H1 (cell line): ENCODE measurements around the gene ZMYND15. TPM values are rescaled to one million over a fixed set of nuclear protein-coding genes. Genes with fewer than 3 reads are reported as not detected.

Experiments used
- CTCF ChIA-PET: fragments of 300-600 bp; sonication (Branson Sonifier 250); formaldehyde crosslinking; loops from one replicate; lab custom pipeline; 2021; ENCODE audit not compliant: partially characterized antibody; lab: Charles Lee
- POLR2A ChIA-PET: fragments of 300-600 bp; sonication (Branson Sonifier 250); formaldehyde crosslinking; loops from one replicate; lab custom pipeline; 2021; ENCODE audit warnings: inconsistent platforms; ENCODE audit not compliant: partially characterized antibody; lab: Charles Lee
- DNase-seq, 2 experiments: peaks; one replicate each; pipeline versions ENCODE4 v3.0.0 to v3.0.0-alpha.2; 2010 to 2022; ENCODE audit warnings: low spot score in 2 of 2, low read depth in 1 of 2, mixed read lengths in 1 of 2
- FAIRE-seq: peaks from 2 replicates; lab custom pipeline; 2011; peaks lifted over from hg19 to GRCh38; lab: Jason Lieb, UNC
- H2AFZ ChIP-seq: 2 replicates; pipeline ENCODE4 v1.8.1; 2012; ENCODE audit warnings: low read length, inconsistent platforms
- H2AK5ac ChIP-seq: 2 replicates; pipeline ENCODE4 v1.6.1; 2013; ENCODE audit warnings: low read depth, low read length
- H2BK120ac ChIP-seq: replicated peaks from 2 replicates; pipeline ENCODE3; 2013; ENCODE audit warnings: low read depth, low read length, inconsistent platforms
- H2BK12ac ChIP-seq: 2 replicates; pipeline ENCODE4 v1.6.1; 2013; ENCODE audit warnings: low read depth, low read length
- H2BK15ac ChIP-seq: 2 replicates; pipeline ENCODE4 v1.6.1; 2013; ENCODE audit warnings: low read length
- H2BK20ac ChIP-seq: 2 replicates; pipeline ENCODE4 v1.6.1; 2013; ENCODE audit warnings: low read length
- H2BK5ac ChIP-seq: 2 replicates; pipeline ENCODE4 v1.6.1; 2013; ENCODE audit warnings: low read depth, low read length
- H3K14ac ChIP-seq: 2 replicates; pipeline ENCODE4 v1.6.1; 2013; ENCODE audit warnings: inconsistent platforms; ENCODE audit not compliant: insufficient read length
- H3K18ac ChIP-seq: 2 replicates; pipeline ENCODE4 v1.6.1; 2013; ENCODE audit warnings: low read length; ENCODE audit errors: extremely low read depth
- H3K23ac ChIP-seq: 2 replicates; pipeline ENCODE4 v1.6.1; 2013; ENCODE audit warnings: inconsistent platforms; ENCODE audit not compliant: insufficient read length
- H3K23me2 ChIP-seq: 2 replicates; pipeline ENCODE4 v1.6.1; 2013; ENCODE audit warnings: low read depth, low read length
- H3K27ac ChIP-seq: 2 replicates; pipeline ENCODE4 v1.6.1; 2011; ENCODE audit warnings: low read depth, low read length, inconsistent platforms
- H3K27me3 ChIP-seq, 4 experiments: replicated peaks in 1 of 4; 1 replicate in 1 of 4; 2 replicates in 3 of 4; pipeline versions ENCODE4 v1.6.1 to v1.8.1; 2011 to 2013; ENCODE audit warnings: low read length in 3 of 4, mild to moderate bottlenecking in 3 of 4, inconsistent platforms in 2 of 4, mixed read lengths in 2 of 4, moderate library complexity in 1 of 4; ENCODE audit not compliant: control insufficient read depth in 3 of 4, insufficient read depth in 3 of 4; ENCODE audit errors: extremely low read depth in 1 of 4
- H3K36me3 ChIP-seq, 4 experiments: 2 replicates each; pipeline versions ENCODE4 v1.6.1 to v1.8.1; 2011 to 2013; ENCODE audit warnings: mild to moderate bottlenecking in 4 of 4, low read length in 3 of 4, moderate library complexity in 2 of 4, control low read depth in 1 of 4, inconsistent platforms in 1 of 4; ENCODE audit not compliant: insufficient read depth in 4 of 4, control insufficient read depth in 2 of 4
- H3K4ac ChIP-seq: replicated peaks from 2 replicates; pipeline ENCODE3; 2013; ENCODE audit warnings: low read length, low read depth, mixed read lengths, inconsistent platforms; ENCODE audit not compliant: insufficient read length
- H3K4me1 ChIP-seq, 4 experiments: replicated peaks in 1 of 4; 1 replicate in 1 of 4; 2 replicates in 3 of 4; pipeline versions ENCODE4 v1.6.1 to v1.8.1; 2011 to 2013; ENCODE audit warnings: low read length in 3 of 4, inconsistent platforms in 2 of 4, mixed read lengths in 1 of 4; ENCODE audit not compliant: insufficient read depth in 4 of 4, control insufficient read depth in 3 of 4
- H3K4me2 ChIP-seq, 2 experiments: 2 replicates each; pipeline versions ENCODE4 v1.6.1 to v1.8.1; 2011 to 2013; ENCODE audit warnings: low read depth in 2 of 2, low read length in 2 of 2, control low read depth in 1 of 2, inconsistent platforms in 1 of 2, mild to moderate bottlenecking in 1 of 2; ENCODE audit not compliant: insufficient read depth in 1 of 2
- H3K4me3 ChIP-seq, 4 experiments: fragments of 200-600, 300-600 bp in 1 of 4; sonication (generic), shearing (Covaris generic), sonication (Bioruptor Twin) in 1 of 4; 2 replicates each; pipeline versions ENCODE4 v1.5.1 to v1.8.1; 2011 to 2016; ENCODE audit warnings: low read length in 4 of 4, low read depth in 3 of 4, control low read depth in 2 of 4, inconsistent platforms in 2 of 4, mild to moderate bottlenecking in 2 of 4, mixed read lengths in 1 of 4, moderate library complexity in 1 of 4; ENCODE audit not compliant: insufficient read depth in 2 of 4; ENCODE audit errors: extremely low read depth in 1 of 4
- H3K56ac ChIP-seq: replicated peaks from 2 replicates; pipeline ENCODE3; 2013; ENCODE audit warnings: low read depth, mild to moderate bottlenecking, mixed read lengths, low read length, inconsistent platforms; ENCODE audit not compliant: insufficient read length
- H3K79me1 ChIP-seq: 2 replicates; pipeline ENCODE4 v1.6.1; 2013; ENCODE audit warnings: low read depth, low read length, control low read depth
- H3K79me2 ChIP-seq, 2 experiments: 2 replicates each; pipeline versions ENCODE4 v1.6.1 to v1.8.1; 2012 to 2013; ENCODE audit warnings: low read length in 2 of 2, mild to moderate bottlenecking in 2 of 2, inconsistent platforms in 1 of 2; ENCODE audit not compliant: insufficient read depth in 2 of 2, control insufficient read depth in 1 of 2
- H3K9ac ChIP-seq, 4 experiments: replicated peaks in 1 of 4; 1 replicate in 1 of 4; 2 replicates in 3 of 4; pipeline versions ENCODE4 v1.6.1 to v1.8.1; 2011 to 2013; ENCODE audit warnings: low read depth in 3 of 4, low read length in 3 of 4, control low read depth in 2 of 4, mild to moderate bottlenecking in 2 of 4, moderate library complexity in 2 of 4, inconsistent platforms in 1 of 4; ENCODE audit errors: extremely low read depth in 1 of 4
- H3K9me3 ChIP-seq, 2 experiments: 2 replicates each; pipeline versions ENCODE4 v1.6.1 to v1.8.1; 2012 to 2013; ENCODE audit warnings: mild to moderate bottlenecking in 2 of 2, moderate library complexity in 2 of 2, control low read depth in 1 of 2, inconsistent platforms in 1 of 2, low read depth in 1 of 2, low read length in 1 of 2, mixed read lengths in 1 of 2; ENCODE audit not compliant: insufficient read depth in 2 of 2
- H4K20me1 ChIP-seq, 2 experiments: replicated peaks in 1 of 2; 2 replicates each; pipeline versions ENCODE3 to v1.8.1; 2011 to 2013; ENCODE audit warnings: inconsistent platforms in 2 of 2, low read length in 2 of 2, mild to moderate bottlenecking in 1 of 2; ENCODE audit not compliant: insufficient read depth in 2 of 2, control insufficient read depth in 1 of 2
- H4K5ac ChIP-seq: 2 replicates; pipeline ENCODE4 v1.6.1; 2013; ENCODE audit warnings: low read length, low read depth, mixed read lengths, inconsistent platforms; ENCODE audit not compliant: insufficient read length
- H4K8ac ChIP-seq: 2 replicates; pipeline ENCODE4 v1.8.0; 2013; ENCODE audit warnings: mild to moderate bottlenecking, moderate library complexity, low read length, inconsistent platforms; ENCODE audit not compliant: insufficient read depth; ENCODE audit errors: extremely low read depth
- H4K91ac ChIP-seq: replicated peaks from 2 replicates; pipeline ENCODE3; 2013; ENCODE audit warnings: low read length, mixed read lengths, inconsistent platforms; ENCODE audit not compliant: insufficient read length
- CTBP2 ChIP-seq: IDR thresholded peaks from 2 replicates; pipeline ENCODE4 v1.7.0; 2011; ENCODE audit warnings: borderline replicate concordance, mild to moderate bottlenecking, moderate library complexity, mixed read lengths, low read length; ENCODE audit not compliant: insufficient read depth, insufficient read length
- EZH2 ChIP-seq: fragments of 200-600 bp; sonication (generic); IDR thresholded peaks from 2 replicates; pipeline ENCODE4 v1.7.1; 2012; ENCODE audit warnings: low read depth, mild to moderate bottlenecking, moderate library complexity, low read length, inconsistent platforms; ENCODE audit not compliant: severe bottlenecking
- MAX ChIP-seq: IDR thresholded peaks from 2 replicates; pipeline ENCODE4 v1.6.1; 2012; ENCODE audit warnings: inconsistent platforms
- SAP30 ChIP-seq: fragments of 300-600 bp; sonication (generic); IDR thresholded peaks from 2 replicates; pipeline ENCODE4 v1.7.1; 2012; ENCODE audit warnings: low read length, moderate library complexity, mild to moderate bottlenecking, inconsistent platforms; ENCODE audit not compliant: insufficient read depth, insufficient replicate concordance
- SP1 ChIP-seq: IDR thresholded peaks from 2 replicates; pipeline ENCODE4 v1.6.1; 2011; ENCODE audit warnings: low read depth, low read length
- SP2 ChIP-seq: IDR thresholded peaks from 2 replicates; pipeline ENCODE4 v1.6.1; 2012; ENCODE audit warnings: mild to moderate bottlenecking, low read length, inconsistent platforms
- TCF12 ChIP-seq: IDR thresholded peaks from 2 replicates; pipeline ENCODE4 v1.6.1; 2011; ENCODE audit warnings: low read depth, mild to moderate bottlenecking, low read length
- WGBS, 2 experiments: shearing (Covaris generic) in 1 of 2; methylation state at CpG; one replicate each; pipeline versions ENCODE4 v1.1.6 to v1.1.7; 2013 to 2015; ENCODE audit warnings: low lambda C conversion rate in 2 of 2, mixed read lengths in 2 of 2, inconsistent platforms in 1 of 2, low coverage in 1 of 2, missing lambda C conversion rate in 1 of 2; ENCODE audit not compliant: insufficient replicate concordance in 2 of 2, insufficient coverage in 1 of 2, insufficient read length in 1 of 2; ENCODE audit errors: extremely low coverage in 1 of 2, missing lambda C conversion rate in 1 of 2; 5-methylcytosine and 5-hydroxymethylcytosine counted together
- polyA plus RNA-seq, 7 experiments: library from polyadenylated mRNA; depleted of rRNA in 3 of 7; stranded (reverse) in 5 of 7; unstranded in 2 of 7; fragments of >200 nt in 5 of 7; fragments of 200-250 nt in 2 of 7; gene quantifications; 1 replicate in 5 of 7; 2 replicates in 1 of 7; 4 replicates in 1 of 7; pipeline versions ENCODE4 v1.2.1 to v1.2.3, GENCODE V29; 2011 to 2013; ENCODE audit warnings: missing spikeins in 2 of 7, mixed read lengths in 2 of 7
- total RNA-seq: library from RNA; stranded (reverse); fragmentation: NEBNext Ultra II Directional; extraction: Animal tissue kit (Norgen Biotek cat#: 25700); gene quantifications from 2 replicates; pipeline ENCODE4 v1.2.1, GENCODE V29; 2021

The ZMYND15 gene
- total and polyA plus RNA-seq, 2 of the 8 experiments (the other 6 are each of a cell fraction or from before 2014, with no cell fraction given) = 0.53 to 0.58 TPM

- H3K4me3 ChIP-seq = no peak overlapping the region
- H2AFZ ChIP-seq = no peak overlapping the region
- no peaks in the 10 kb centered on the region for H4K20me1 ChIP-seq
- H2BK5ac ChIP-seq = no peak overlapping the region
- H3K36me3 ChIP-seq = no peaks in the 10 kb centered on the region; a peak in 1 of 8 replicates
- no peak overlapping the region for H3K9ac ChIP-seq
- TF ChIP-seq SP2 (no peak), EZH2 (no peak), SP1 (no peak), TCF12 (no peak), CTBP2 (no peak), MAX (no peak), SAP30 (no peak)
- H3K79me1 ChIP-seq = no peaks in the 10 kb centered on the region
- no peak overlapping the region for H4K5ac ChIP-seq
- H3K23ac ChIP-seq = no peak overlapping the region
- no peak for DNase-seq
- H3K4me1 ChIP-seq = peaks cover 0 to 12% (median 7%) of the 10 kb centered on the region in 4 experiments; a peak in 5 of 7 replicates
- no peak overlapping the region for H2BK12ac ChIP-seq
- no peaks in the 10 kb centered on the region; a peak in 1 of 4 replicates for H3K9me3 ChIP-seq
- no peak overlapping the region for H2AK5ac ChIP-seq
- H3K14ac ChIP-seq = no peak overlapping the region
- no peak overlapping the region for H4K8ac ChIP-seq
- no peak overlapping the region for H4K91ac ChIP-seq
- H3K27me3 ChIP-seq = peaks cover 29 to 58% (median 46%) of the 10 kb centered on the region in 4 experiments
- WGBS, 2 experiments = 91% methylated on average over 10 of the region's 10 CpGs; no CpG with 5 or more reads in 1 of the 2 experiments
- H3K4ac ChIP-seq = no peak overlapping the region
- no peak overlapping the region for H2BK120ac ChIP-seq
- H3K4me2 ChIP-seq = no peak overlapping the region
- H3K79me2 ChIP-seq = no peaks in the 10 kb centered on the region
- H3K23me2 ChIP-seq = peaks cover 21% of the 10 kb centered on the region; the same call in 1 of the 2 replicates
- no peak overlapping the region for H2BK15ac ChIP-seq
- no peak overlapping the region for H3K18ac ChIP-seq
- H3K56ac ChIP-seq = no peak overlapping the region
- H2BK20ac ChIP-seq = no peak overlapping the region
- H3K27ac ChIP-seq = no peak overlapping the region
- ChIA-PET CTCF (interaction anchor here (0.8 to 1.8 kb wide), 8 partner anchors 10 to 148 kb away, joined by 3 to 5 read pairs (median 3); no protein-coding TSS in a partner anchor), POLR2A (no interaction called here)
- FAIRE-seq = no peak
Measured at GRCh38 chr17:4742629-4743028, 3.0 kb downstream of the ZMYND15 start.
